CD4-positive, alpha-beta T cell treated with Interleukin-6 for 4 hours (primary cell): Measurements from ENCODE around the gene ZNF226.
"Not testable (repeated sequence)": the region's sequence is repeated elsewhere in the genome, so short reads cannot be mapped to it uniquely, and the experiment has no call there.

Source experiments
- DNase-seq: peaks from one replicate; pipeline ENCODE4 v3.0.0-alpha.2; 2020; ENCODE audit warnings: mixed read lengths

Gene ZNF226

DNA sequence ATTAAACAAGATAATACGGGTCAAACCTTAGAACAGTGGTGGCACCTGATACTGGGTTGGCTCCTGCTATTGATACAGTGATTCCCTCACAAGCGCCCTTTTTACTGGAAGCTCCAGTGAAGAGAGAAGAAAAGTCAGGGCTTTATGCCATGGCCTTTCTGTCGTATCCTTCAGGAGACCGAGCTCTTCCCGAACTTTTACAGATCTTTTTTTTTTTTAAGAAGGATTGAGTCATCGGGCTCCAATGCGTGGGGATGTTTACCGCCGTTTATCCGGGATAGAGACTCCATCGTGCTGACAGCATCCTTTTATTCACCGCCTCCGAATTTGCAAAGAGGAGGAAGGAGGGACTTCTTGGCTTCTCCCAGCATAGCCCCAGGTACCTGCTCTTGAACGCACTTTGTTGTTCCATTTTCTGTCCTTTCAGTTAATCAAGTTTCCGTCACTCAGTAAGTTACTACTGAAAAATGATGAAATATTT lies 48.0 kb downstream of the ZNF226 start:
- DNase-seq = peak; percentile 7

DNA sequence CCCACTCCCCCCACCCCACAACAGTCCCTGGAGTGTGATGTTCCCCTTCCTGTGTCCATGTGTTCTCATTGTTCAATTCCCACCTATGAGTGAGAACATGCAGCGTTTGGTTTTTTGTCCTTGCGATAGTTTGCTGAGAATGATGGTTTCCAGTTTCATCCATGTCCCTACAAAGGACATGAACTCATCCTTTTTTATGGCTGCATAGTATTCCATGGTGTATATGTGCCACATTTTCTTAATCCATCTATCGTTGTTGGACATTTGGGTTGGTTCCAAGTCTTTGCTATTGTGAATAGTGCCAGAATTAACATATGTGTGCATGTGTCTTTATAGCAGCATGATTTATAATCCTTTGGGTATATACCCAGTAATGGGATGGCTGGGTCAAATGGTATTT lies 55.0 kb downstream of the ZNF226 start:
- not testable (repeated sequence) for DNase-seq

DNA sequence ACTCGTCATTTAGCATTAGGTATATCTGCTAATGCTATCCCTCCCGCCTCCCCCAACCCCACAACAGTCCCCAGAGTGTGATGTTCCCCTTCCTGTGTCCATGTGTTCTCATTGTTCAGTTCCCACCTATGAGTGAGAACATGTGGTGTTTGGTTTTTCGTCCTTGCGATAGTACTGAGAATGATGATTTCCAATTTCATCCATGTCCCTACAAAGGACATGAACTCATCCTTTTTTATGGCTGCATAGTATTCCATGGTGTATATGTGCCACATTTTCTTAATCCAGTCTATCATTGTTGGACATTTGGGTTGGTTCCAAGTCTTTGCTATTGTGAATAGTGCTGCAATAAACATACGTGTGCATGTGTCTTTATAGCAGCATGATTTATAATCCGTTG lies 55.9 kb downstream of the ZNF226 start:
- not testable (repeated sequence) for DNase-seq

DNA sequence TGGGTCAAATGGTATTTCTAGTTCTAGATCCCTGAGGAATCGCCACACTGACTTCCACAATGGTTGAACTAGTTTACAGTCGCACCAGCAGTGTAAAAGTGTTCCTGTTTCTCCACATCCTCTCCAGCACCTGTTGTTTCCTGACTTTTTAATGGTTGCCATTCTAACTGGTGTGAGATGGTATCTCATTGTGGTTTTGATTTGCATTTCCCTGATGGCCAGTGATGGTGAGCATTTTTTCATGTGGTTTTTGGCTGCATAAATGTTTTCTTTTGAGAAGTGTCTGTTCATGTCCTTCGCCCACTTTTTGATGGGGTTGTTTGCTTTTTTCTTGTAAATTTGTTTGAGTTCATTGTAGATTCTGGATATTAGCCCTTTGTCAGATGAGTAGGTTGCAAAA lies 56.4 kb downstream of the ZNF226 start:
- DNase-seq = not testable (repeated sequence)
